ENCODE data around the gene SMIM24. TPM values are rescaled to one million over a fixed set of nuclear protein-coding genes. Genes with fewer than 3 reads are reported as not detected.
A peak's percentile ranks its signal among the peaks of the same experiment; 100 is the strongest.
"Not testable (repeated sequence)": the region's sequence is repeated elsewhere in the genome, so short reads cannot be mapped to it uniquely, and the experiment has no call there.

Gene SMIM24
- polyA plus RNA-seq, 2 of the 4 experiments (the other 2 are of a cell fraction) = 1.0 to 1.2 TPM

- CTCF ChIA-PET = interaction anchor here (0.7 to 1.4 kb wide), 2 partner anchors 19 to 45 kb away, joined by 3 read pairs; no protein-coding TSS in a partner anchor
- no peak overlapping the region for H3K4me3 ChIP-seq
- 100% methylated on average over 5 of the region's 25 CpGs for WGBS (ENCODE audit: missing lambda C conversion rate)
- POLR2A ChIA-PET = no interaction called here
- H3K27ac ChIP-seq = peak overlapping the region; percentile 38 to 91; a peak in 3 of 6 replicates
- peaks cover 55% of the 10 kb centered on the region for H3K4me1 ChIP-seq
- FAIRE-seq (no peak), ATAC-seq (no peak), DNase-seq (ENCODE audit: low read depth in 1 of 2, low spot score in 1 of 2) (no peak)
- TF ChIP-seq MAZ (IDR thresholded peaks at IDR 0.05; ENCODE audit: borderline replicate concordance, low read depth, low read length) = no peak
- no peak for TF ChIP-seq PHF8 (IDR thresholded peaks at IDR 0.05; ENCODE audit: borderline replicate concordance, low read depth)
- TF ChIP-seq ATOH8 (CRISPR knock-in tag; IDR thresholded peaks at IDR 0.05; ENCODE audit: low read depth) = no peak
- TF ChIP-seq ZNF302 (CRISPR knock-in tag; IDR thresholded peaks at IDR 0.05) = no peak
- TF ChIP-seq HOXB5 (CRISPR knock-in tag; IDR thresholded peaks at IDR 0.05) = no peak
- H3K4me2 ChIP-seq = no peak overlapping the region
- no peaks in the 10 kb centered on the region for H3K9me3 ChIP-seq
These were observed 26.5 kb downstream of the SMIM24 start for GRCh38 chr19:3453840-3454239.

GRCh38 chr19:3452942-3453214, 27.4 kb downstream of the SMIM24 start:
- FAIRE-seq; POLR2A ChIA-PET; H3K4me3 ChIP-seq; ATAC-seq; H3K9me3 ChIP-seq; DNase-seq (ENCODE audit: low read depth in 1 of 2, low spot score in 1 of 2); H3K4me2 ChIP-seq: not testable (repeated sequence)
- CTCF ChIA-PET = interaction anchor here (1.4 kb wide), 1 partner anchor 20 kb away, joined by 3 read pairs; no protein-coding TSS in a partner anchor
- peaks cover 45% of the 10 kb centered on the region for H3K4me1 ChIP-seq
- WGBS (ENCODE audit: missing lambda C conversion rate) = 95% methylated on average over 8 of the region's 10 CpGs
- peak overlapping the region; percentile 91; a peak in 5 of 6 replicates for H3K27ac ChIP-seq

- Histone ChIP-seq H3K27ac (peak overlapping the region; percentile 91), H3K4me1 (peaks cover 40% of the 10 kb centered on the region), H3K4me2 (peak overlapping the region; percentile 64), H3K4me3 (no peak overlapping the region), H3K9me3 (no peaks in the 10 kb centered on the region)
- no peak for FAIRE-seq
- no peak for ATAC-seq
- POLR2A ChIA-PET = no interaction called here
- CTCF ChIA-PET = interaction anchor here (0.7 to 1.4 kb wide), 5 partner anchors 8 to 99 kb away, joined by 3 to 6 read pairs (median 3); no protein-coding TSS in a partner anchor
- 96% methylated on average over 29 of the region's 38 CpGs for WGBS (ENCODE audit: missing lambda C conversion rate)
- TF ChIP-seq PHF8 (IDR thresholded peaks at IDR 0.05; ENCODE audit: borderline replicate concordance, low read depth) (no peak), RNF2 (IDR thresholded peaks at IDR 0.05; ENCODE audit: borderline replicate concordance, low read depth) (no peak), FOXS1 (CRISPR knock-in tag; IDR thresholded peaks at IDR 0.05) (no peak), NPAS2 (CRISPR knock-in tag; IDR thresholded peaks at IDR 0.05; ENCODE audit: borderline replicate concordance) (no peak), MAFK (IDR thresholded peaks at IDR 0.05; ENCODE audit: partially characterized antibody) (no peak), ZNF302 (CRISPR knock-in tag; IDR thresholded peaks at IDR 0.05) (no peak), GATA3 (IDR thresholded peaks at IDR 0.05; ENCODE audit: borderline replicate concordance) (no peak), TP53 (CRISPR knock-in tag; IDR thresholded peaks at IDR 0.05) (no peak), CEBPB (IDR thresholded peaks at IDR 0.05) (no peak), CHD4 (IDR thresholded peaks at IDR 0.05; ENCODE audit: borderline replicate concordance) (no peak), EP300 (IDR thresholded peaks at IDR 0.05) (no peak), NR3C1 (IDR thresholded peaks at IDR 0.05) (no peak), POLR2AphosphoS2 (conservative IDR thresholded peaks at IDR 0.05; ENCODE audit: low read length) (no peak), HOXB13 (CRISPR knock-in tag; IDR thresholded peaks at IDR 0.05; ENCODE audit: low read depth) (no peak), ZC3H11A (IDR thresholded peaks at IDR 0.05) (no peak), EHF (CRISPR knock-in tag; IDR thresholded peaks at IDR 0.05) (no peak), KDM5A (IDR thresholded peaks at IDR 0.05) (no peak), RARB (CRISPR knock-in tag; IDR thresholded peaks at IDR 0.05) (no peak), HEYL (CRISPR knock-in tag; IDR thresholded peaks at IDR 0.05) (no peak), CBX2 (IDR thresholded peaks at IDR 0.05; ENCODE audit: borderline replicate concordance, low read depth) (no peak)
- no peak for DNase-seq (ENCODE audit: low read depth in 1 of 2, low spot score in 1 of 2)
These were observed 28.0 kb downstream of the SMIM24 start for GRCh38 chr19:3452171-3452941.

Data from A549 (cell line).